ENCODE measurements around the gene IFNA1.

IFNA1 gene

DNA sequence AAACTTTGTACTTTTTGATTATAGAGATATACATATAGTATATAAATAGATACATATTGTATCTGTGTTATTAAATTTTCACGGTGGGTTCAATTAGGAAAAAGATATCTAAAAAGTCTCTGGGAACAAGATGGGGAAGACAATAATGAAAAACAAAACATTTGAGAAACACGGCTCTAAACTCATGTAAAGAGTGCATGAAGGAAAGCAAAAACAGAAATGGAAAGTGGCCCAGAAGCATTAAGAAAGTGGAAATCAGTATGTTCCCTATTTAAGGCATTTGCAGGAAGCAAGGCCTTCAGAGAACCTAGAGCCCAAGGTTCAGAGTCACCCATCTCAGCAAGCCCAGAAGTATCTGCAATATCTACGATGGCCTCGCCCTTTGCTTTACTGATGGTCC lies at the start of gene IFNA1:
Gene IFNA1, plus strand, starts transcription at position 301 of the 400 bp plus-strand sequence. Its CDS starts 69 bp downstream, at position 370.
- TF ChIP-seq, protein P1, sequence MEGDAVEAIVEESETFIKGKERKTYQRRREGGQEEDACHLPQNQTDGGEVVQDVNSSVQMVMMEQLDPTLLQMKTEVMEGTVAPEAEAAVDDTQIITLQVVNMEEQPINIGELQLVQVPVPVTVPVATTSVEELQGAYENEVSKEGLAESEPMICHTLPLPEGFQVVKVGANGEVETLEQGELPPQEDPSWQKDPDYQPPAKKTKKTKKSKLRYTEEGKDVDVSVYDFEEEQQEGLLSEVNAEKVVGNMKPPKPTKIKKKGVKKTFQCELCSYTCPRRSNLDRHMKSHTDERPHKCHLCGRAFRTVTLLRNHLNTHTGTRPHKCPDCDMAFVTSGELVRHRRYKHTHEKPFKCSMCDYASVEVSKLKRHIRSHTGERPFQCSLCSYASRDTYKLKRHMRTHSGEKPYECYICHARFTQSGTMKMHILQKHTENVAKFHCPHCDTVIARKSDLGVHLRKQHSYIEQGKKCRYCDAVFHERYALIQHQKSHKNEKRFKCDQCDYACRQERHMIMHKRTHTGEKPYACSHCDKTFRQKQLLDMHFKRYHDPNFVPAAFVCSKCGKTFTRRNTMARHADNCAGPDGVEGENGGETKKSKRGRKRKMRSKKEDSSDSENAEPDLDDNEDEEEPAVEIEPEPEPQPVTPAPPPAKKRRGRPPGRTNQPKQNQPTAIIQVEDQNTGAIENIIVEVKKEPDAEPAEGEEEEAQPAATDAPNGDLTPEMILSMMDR (IDR thresholded peaks at IDR 0.05; ENCODE audit: low read depth, low read length) = no peak
- H3K4me3 ChIP-seq (ENCODE audit: low read depth, low read length) = no peak within 1 kb of the TSS

DNA sequence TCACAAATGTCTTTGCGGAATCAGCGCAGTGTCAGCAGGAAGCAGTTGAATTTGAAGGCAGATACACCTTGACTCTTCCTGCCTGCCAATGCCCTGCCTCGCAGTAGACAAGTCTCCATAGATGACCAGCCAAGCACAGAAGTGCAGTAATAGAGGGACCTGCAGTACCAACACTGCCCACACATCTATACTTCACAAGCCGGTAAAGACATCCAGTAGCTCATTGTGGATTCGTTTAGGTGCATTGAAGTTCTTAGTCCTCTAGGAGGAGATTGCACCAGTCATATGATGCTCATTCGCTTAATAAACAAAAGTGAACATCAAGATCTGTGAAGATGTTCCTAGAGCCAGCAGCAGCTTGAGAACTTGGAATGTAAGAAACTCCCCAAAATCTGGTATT lies 48.0 kb upstream of the IFNA1 start:
- no peak overlapping the region for H3K4me3 ChIP-seq (ENCODE audit: low read depth, low read length)
- TF ChIP-seq, protein P1 (IDR thresholded peaks at IDR 0.05; ENCODE audit: low read depth, low read length) = 0 out of 2 replicates have a peak, but pooled peaks have one; percentile 10

DNA sequence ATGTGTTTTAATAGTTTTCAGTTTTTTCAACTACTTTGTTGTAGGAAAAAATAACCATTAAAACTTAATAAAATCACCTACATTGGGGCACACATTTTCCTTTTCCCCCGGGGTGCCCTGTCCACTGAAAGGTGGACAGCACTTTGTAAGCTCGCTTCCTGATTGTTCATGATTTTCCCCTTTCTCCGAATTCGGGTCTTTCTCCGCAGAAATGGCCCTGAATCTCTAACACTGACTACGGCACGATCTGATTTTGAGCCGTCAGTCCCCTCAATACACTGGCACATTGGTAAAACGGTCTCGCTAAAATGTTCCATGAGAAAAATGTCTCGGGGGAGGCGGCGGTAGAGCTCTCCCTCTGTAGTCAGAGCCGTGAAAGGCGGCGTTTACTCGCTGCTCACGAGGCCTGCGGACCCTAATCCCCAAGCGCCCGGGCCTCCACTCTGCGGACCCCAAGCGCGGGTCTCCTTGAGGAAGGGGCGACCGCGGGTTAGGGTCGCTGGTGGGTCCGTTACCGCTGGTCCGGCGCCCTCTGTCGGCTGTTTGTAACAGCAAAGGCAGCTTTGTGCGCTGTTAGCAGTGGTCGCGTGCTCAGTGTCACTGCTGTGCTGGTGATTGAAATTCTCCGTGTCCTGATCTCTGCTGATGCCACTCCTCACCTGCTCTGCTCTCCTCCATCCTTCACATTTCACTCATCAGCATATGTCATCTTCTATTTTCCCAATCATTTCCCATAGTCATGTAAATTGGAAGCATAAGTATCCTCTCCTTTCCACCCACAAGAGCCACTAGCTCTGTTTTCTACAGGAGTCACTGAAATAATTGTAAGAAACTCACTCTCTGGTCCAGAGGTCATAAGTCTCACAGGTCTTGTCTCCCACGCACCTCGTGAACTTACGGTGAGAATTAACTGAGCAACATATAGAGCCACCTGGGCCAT lies 44.2 kb upstream of the IFNA1 start:
- TF ChIP-seq, protein P1 (IDR thresholded peaks at IDR 0.05; ENCODE audit: low read depth, low read length) = peak; percentile 74
- peak overlapping the region; percentile 57 for H3K4me3 ChIP-seq (ENCODE audit: low read depth, low read length)

DNA sequence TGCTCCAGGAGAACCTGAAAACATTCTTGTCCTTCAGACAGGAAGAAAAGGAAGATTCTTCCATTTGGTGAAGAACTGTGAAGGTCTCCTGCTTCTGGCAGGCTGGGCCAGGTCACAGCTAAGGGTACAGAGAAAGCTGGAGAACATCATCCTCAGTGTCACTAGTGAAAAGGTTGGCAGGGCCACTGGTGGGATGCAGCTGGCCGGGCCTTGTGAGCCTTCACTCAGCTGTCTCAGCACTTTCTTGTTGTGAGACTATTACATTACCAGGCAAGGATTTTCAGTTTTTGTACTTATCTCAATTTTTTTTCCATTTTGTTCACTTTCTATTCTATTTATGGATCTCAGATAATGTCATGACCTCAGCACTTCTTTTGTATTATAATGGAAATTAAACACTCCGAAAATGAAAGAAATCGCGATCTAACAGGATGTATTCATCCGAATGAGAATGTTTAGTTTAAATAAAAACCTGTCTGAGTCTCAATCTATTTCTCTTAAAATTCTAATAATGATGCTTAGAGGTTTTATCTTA lies 41.2 kb upstream of the IFNA1 start:
- TF ChIP-seq, protein P1 (IDR thresholded peaks at IDR 0.05; ENCODE audit: low read depth, low read length) = no peak
- no peak overlapping the region for H3K4me3 ChIP-seq (ENCODE audit: low read depth, low read length)

DNA sequence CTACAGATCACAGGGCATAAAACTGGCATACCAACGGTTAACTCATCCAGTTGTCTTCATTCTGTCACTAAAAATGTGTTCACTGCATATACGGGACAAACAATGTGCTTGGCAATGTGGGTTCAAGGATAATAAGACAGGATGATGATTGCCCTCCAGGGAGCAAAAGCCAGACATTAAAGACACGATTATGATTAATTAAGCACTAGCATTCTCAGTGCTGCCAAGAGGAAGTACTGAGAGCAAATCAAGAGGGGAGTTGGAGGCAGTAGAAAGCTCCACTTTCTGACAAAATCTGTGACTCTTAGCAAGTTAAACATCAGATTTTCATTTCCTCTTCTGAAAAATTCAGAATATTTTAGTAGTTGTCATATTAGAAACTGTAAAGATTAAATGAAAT lies 40.3 kb upstream of the IFNA1 start:
- TF ChIP-seq, protein P1 (IDR thresholded peaks at IDR 0.05; ENCODE audit: low read depth, low read length) = no peak
- no peak overlapping the region for H3K4me3 ChIP-seq (ENCODE audit: low read depth, low read length)

DNA sequence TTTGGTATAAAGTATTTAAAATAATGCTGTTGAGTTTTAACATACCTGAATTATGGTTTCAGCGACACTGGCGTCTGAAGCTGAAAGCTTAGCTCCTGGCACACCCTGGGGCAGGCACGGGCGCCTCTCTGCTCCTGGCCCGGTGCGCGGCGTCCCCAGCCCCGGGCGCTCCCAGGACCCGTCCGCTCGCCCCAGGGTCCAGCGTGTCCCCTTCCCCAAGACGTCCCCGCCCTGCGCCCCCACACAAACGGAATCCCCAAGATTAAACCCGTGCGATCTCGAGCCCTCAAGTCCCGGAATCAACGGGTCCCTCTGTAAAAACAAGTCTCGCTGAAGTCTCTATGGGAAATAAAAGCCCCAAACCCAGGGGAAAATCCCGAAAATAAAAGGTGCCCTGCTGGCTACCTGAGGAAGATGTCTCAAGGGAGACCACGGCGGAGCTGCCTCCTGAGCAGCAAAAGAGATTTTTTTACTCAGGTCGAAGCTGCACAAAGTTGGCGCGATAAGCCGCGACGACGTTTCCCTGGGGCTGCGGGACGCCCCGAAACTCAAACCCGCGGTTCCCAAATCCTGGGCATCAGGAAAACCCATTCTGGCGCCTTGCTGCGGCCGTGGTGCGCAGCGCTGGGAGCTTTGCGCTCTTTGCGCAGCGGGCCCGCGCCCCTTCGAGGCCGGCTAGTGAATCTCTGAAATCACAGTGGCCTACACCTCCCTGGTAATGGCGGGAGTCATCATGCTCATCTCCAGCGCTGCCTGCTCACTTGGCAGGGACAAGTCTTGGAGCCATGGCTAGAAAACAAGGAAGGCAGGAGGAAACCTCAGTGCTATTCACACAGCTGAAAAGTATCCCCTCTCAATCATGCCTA lies 37.6 kb upstream of the IFNA1 start:
- H3K4me3 ChIP-seq (ENCODE audit: low read depth, low read length) = no peak overlapping the region
- TF ChIP-seq, protein P1 (IDR thresholded peaks at IDR 0.05; ENCODE audit: low read depth, low read length) = no peak
